ENCODE data around the gene OR13F1.

Gene OR13F1

DNA sequence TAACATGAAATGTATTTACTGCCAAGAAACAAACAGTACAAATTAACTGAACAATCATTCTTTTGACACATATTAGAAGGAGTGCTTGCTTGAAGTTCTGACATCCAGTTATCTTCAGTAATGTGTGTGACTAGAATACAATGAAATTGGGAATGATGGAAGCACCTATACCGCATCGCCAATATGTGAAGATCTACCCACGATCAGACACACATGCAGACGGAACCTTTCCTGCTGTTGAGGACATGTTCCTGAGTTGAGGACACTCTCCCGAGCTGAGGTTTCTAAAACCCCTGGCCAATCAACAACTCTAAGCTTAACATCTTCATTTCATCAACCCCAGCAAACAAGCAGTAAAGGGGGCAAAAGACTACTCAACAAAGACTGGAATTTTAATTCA lies 32.7 kb downstream of the OR13F1 start, which contains the start of gene OR13C3:
TSS of gene OR13C3 (minus strand) at position 101 of the 400 bp plus-strand sequence. CDS start 133 bp downstream, outside the sequence.
- H3K9me3 Mint-ChIP-seq = no peaks in the 10 kb centered on the region
- TF ChIP-seq, protein P1, sequence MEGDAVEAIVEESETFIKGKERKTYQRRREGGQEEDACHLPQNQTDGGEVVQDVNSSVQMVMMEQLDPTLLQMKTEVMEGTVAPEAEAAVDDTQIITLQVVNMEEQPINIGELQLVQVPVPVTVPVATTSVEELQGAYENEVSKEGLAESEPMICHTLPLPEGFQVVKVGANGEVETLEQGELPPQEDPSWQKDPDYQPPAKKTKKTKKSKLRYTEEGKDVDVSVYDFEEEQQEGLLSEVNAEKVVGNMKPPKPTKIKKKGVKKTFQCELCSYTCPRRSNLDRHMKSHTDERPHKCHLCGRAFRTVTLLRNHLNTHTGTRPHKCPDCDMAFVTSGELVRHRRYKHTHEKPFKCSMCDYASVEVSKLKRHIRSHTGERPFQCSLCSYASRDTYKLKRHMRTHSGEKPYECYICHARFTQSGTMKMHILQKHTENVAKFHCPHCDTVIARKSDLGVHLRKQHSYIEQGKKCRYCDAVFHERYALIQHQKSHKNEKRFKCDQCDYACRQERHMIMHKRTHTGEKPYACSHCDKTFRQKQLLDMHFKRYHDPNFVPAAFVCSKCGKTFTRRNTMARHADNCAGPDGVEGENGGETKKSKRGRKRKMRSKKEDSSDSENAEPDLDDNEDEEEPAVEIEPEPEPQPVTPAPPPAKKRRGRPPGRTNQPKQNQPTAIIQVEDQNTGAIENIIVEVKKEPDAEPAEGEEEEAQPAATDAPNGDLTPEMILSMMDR (IDR thresholded peaks at IDR 0.05; ENCODE audit: unreplicated experiment in 3 of 3) = no peak

DNA sequence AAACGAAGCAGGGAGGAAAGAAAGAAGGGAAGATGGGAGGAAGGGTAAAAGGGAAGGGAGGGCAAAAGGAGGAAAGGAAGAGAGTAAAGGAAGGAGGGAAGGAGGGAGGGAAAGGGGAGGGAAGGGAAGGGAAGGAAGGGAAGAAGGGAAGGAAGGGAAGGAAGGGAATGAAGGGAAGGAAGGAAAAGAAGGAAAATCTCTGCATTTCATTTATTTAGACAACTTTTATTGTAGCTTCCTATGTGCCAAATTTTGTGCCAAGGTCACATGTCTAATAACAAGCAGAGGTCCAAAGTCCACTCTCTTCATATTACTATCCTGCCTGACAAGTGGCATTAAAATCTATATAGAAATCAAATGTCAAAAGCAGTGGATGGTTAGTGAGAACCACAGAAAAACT lies 35.2 kb downstream of the OR13F1 start:
- no peak overlapping the region for H3K4me3 Mint-ChIP-seq
- no peaks in the 10 kb centered on the region for H3K4me1 Mint-ChIP-seq
- H3K36me3 Mint-ChIP-seq (ENCODE audit: low read depth) = no peaks in the 10 kb centered on the region
- no peaks in the 10 kb centered on the region for H3K27me3 Mint-ChIP-seq (ENCODE audit: low read depth)
- H3K27ac Mint-ChIP-seq = no peak overlapping the region
- TF ChIP-seq, protein P1 (IDR thresholded peaks at IDR 0.05; ENCODE audit: unreplicated experiment in 3 of 3) = no peak
- no peaks in the 10 kb centered on the region for H3K9me3 Mint-ChIP-seq

More for the DNA sequence above, 32.7 kb downstream of the OR13F1 start, which contains the start of gene OR13C3:
- Mint-ChIP-seq H3K27ac (no peak within 1 kb of the TSS), H3K27me3 (ENCODE audit: low read depth) (no peaks in the 10 kb centered on the region), H3K4me3 (no peak within 1 kb of the TSS), H3K36me3 (ENCODE audit: low read depth) (no peaks in the 10 kb centered on the region), H3K4me1 (no peaks in the 10 kb centered on the region)

DNA sequence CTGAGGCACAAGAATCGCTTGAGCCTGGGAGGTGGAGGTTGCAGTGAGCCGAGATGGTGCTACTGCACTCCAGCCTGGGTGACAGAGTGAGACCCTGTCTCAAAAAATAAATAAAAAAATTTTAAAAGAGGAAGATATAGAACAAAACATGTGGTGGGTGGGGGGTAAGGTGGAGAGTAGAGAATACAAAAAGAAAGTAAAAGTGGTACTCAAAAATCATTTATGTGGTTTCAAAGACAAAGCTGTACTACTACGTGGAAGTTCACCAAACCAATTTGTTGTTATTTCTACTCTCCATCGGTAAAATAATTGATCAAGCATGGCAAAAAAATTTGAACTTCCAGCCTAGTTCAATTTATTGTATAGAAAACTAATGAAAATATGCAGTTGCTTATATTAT lies 40.6 kb downstream of the OR13F1 start:
- TF ChIP-seq, protein P1 (IDR thresholded peaks at IDR 0.05; ENCODE audit: unreplicated experiment in 3 of 3) = no peak
- H3K27ac Mint-ChIP-seq = no peak overlapping the region
- no peaks in the 10 kb centered on the region for H3K27me3 Mint-ChIP-seq (ENCODE audit: low read depth)
- H3K36me3 Mint-ChIP-seq (ENCODE audit: low read depth) = no peaks in the 10 kb centered on the region
- no peak overlapping the region for H3K4me3 Mint-ChIP-seq
- no peaks in the 10 kb centered on the region for H3K9me3 Mint-ChIP-seq
- H3K4me1 Mint-ChIP-seq = no peaks in the 10 kb centered on the region

DNA sequence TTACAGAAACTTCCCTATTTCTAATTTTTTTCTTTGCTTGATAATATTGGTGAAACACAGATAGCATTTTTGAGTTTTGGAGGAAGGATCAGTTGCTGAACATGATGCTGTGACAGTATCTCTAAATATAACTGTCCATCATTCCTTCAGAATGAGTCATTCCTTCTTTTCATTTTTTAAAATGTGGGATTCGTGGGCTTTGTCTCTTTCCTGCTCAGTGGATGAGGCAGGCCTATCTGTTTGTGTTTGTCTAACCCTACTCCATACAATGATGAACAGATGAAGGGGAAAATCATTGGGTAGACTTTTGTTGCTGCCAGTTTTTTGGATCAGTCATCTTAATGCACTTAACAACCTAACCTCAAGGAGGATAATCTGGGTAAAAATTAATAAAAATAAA lies 49.2 kb downstream of the OR13F1 start:
- H3K36me3 Mint-ChIP-seq (ENCODE audit: low read depth) = no peaks in the 10 kb centered on the region
- TF ChIP-seq, protein P1 (IDR thresholded peaks at IDR 0.05; ENCODE audit: unreplicated experiment in 3 of 3) = no peak
- no peaks in the 10 kb centered on the region for H3K4me1 Mint-ChIP-seq
- H3K27ac Mint-ChIP-seq = no peak overlapping the region
- H3K9me3 Mint-ChIP-seq = peaks cover 6% of the 10 kb centered on the region
- no peaks in the 10 kb centered on the region for H3K27me3 Mint-ChIP-seq (ENCODE audit: low read depth)
- H3K4me3 Mint-ChIP-seq = no peak overlapping the region
